Right cardiac atrium (tissue), 5 donors: ENCODE measurements around the gene PTPN18. TPM values are rescaled to one million over a fixed set of nuclear protein-coding genes. Genes with fewer than 3 reads are reported as not detected.
A peak's percentile ranks its signal among the peaks of the same experiment; 100 is the strongest.

Experiments used
- ATAC-seq, 2 donors: fragments of 200-7000 bp; cut with Tn5 transposase; one replicate each; pipeline versions ENCODE4 v1.8.0 to v1.9.1; 2020; ENCODE audit warnings: moderate library complexity in 2 of 2, mild to moderate bottlenecking in 1 of 2
- DNase-seq, 3 donors: peaks; one replicate each; pipeline ENCODE4 v3.0.0-alpha.2; 2020
- H3K27ac ChIP-seq: one replicate; pipeline ENCODE4 v1.5.1; 2013; ENCODE audit warnings: mild to moderate bottlenecking, low read length, control low read depth, moderate library complexity
- H3K27me3 ChIP-seq: one replicate; pipeline ENCODE4 v1.6.1; 2013; ENCODE audit not compliant: control insufficient read depth, insufficient read depth
- H3K4me1 ChIP-seq: one replicate; pipeline ENCODE4 v1.6.1; 2013; ENCODE audit warnings: low read length; ENCODE audit not compliant: control insufficient read depth, insufficient read depth
- H3K4me3 ChIP-seq: one replicate; pipeline ENCODE4 v1.5.1; 2013; ENCODE audit warnings: low read length, control low read depth
- H3K9me3 ChIP-seq: one replicate; pipeline ENCODE4 v1.6.1; 2013; ENCODE audit warnings: low read length; ENCODE audit not compliant: control insufficient read depth
- WGBS: extraction: QIAGEN DNeasy Blood & Tissue Kit; methylation state at CpG from one replicate; pipeline ENCODE4 v1.1.7; 2013; 5-methylcytosine and 5-hydroxymethylcytosine counted together
- intact Hi-C, 4 donors: fragments of 100-400 bp; cut with DNase I; formaldehyde crosslinking; loops; one replicate each; pipeline versions ENCODE4 v1.11.0 to v1.14.0; 2022 to 2023
- long read RNA-seq, 4 donors: library from polyadenylated mRNA; unstranded; transcript quantifications; one replicate each; pipeline ENCODE4 v2.0.0, GENCODE V29; 2020 to 2021
- polyA plus RNA-seq: library from polyadenylated mRNA; stranded (reverse); fragments of 200-250 nt; gene quantifications from one replicate; pipeline ENCODE4 v1.2.3, GENCODE V29; 2013
- total RNA-seq, 4 donors: library from RNA; stranded (reverse); fragmentation: NEBNext Ultra II Directional; extraction: Animal tissue kit (Norgen Biotek cat#: 25700); gene quantifications; one replicate each; pipeline ENCODE4 v1.2.1, GENCODE V29; 2021
- donor health status: healthy with polysubstance abuse.
- donor health status: DM: no; HTN: yes; CAD: no.
- donor health status: DM: no; HTN: no; CAD: no.
- donor health status: DM: no; HTN: yes; CAD: no; lungs with severe emphysema.
- donor health status: DM: yes; HTN: yes; CAD: no.

The PTPN18 gene, protein sequence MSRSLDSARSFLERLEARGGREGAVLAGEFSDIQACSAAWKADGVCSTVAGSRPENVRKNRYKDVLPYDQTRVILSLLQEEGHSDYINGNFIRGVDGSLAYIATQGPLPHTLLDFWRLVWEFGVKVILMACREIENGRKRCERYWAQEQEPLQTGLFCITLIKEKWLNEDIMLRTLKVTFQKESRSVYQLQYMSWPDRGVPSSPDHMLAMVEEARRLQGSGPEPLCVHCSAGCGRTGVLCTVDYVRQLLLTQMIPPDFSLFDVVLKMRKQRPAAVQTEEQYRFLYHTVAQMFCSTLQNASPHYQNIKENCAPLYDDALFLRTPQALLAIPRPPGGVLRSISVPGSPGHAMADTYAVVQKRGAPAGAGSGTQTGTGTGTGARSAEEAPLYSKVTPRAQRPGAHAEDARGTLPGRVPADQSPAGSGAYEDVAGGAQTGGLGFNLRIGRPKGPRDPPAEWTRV
- 10 to 100 TPM; 22.9 to 26.0 (median 24.8) TPM for total RNA-seq
- 16.4 TPM for polyA plus RNA-seq
- long read RNA-seq, donor 1, transcript PTPN18-211 (3 exons, 1,394 nt), result major isoform, 6 of 23 reads
- long read RNA-seq, donor 1, partial matches to known transcripts, result 1 of 23 reads
- long read RNA-seq, donor 1, other reads (novel, unspliced or antisense), result 10 of 23 reads
- long read RNA-seq, donor 2, transcript PTPN18-211 (3 exons, 1,394 nt), result major isoform, 5 of 14 reads
- long read RNA-seq, donor 2, partial matches to known transcripts, result 1 of 14 reads
- long read RNA-seq, donor 2, other reads (novel, unspliced or antisense), result 6 of 14 reads
- long read RNA-seq, donor 3, transcript PTPN18-207 (2 exons, 1,717 nt), result major isoform, 6 of 11 reads
- long read RNA-seq, donor 3, partial matches to known transcripts, result 4 of 11 reads
- long read RNA-seq, donor 3, other reads (novel, unspliced or antisense), result 1 of 11 reads
- long read RNA-seq, donor 4, transcript PTPN18-211 (3 exons, 1,394 nt), result major isoform, 5 of 11 reads
- long read RNA-seq, donor 4, partial matches to known transcripts, result 0 of 11 reads
- long read RNA-seq, donor 4, other reads (novel, unspliced or antisense), result 5 of 11 reads

- Histone ChIP-seq H3K27me3 (no peaks in the 10 kb centered on the region), H3K27ac (peak within 1 kb of the TSS; percentile 61), H3K4me1 (peaks cover 2% of the 10 kb centered on the region), H3K4me3 (peak within 1 kb of the TSS; percentile 68), H3K9me3 (no peaks in the 10 kb centered on the region)
- under 1% methylated on average over 107 of the region's 107 CpGs for whole genome bisulfite sequencing
- intact Hi-C loops, result no loop called here
- DNase-seq (peak; percentile 94 to 98 (median 97)), ATAC-seq (peak; percentile 98)
Observed at GRCh38 chr2:130355578-130356431, at the start of gene PTPN18. TSS of gene PTPN18 (plus strand) at chr2:130356056. CDS start at chr2:130356108, 52 bp downstream.

- H3K9me3 ChIP-seq, result no peaks in the 10 kb centered on the region
- no peaks in the 10 kb centered on the region for H3K4me1 ChIP-seq
- H3K4me3 ChIP-seq, result no peak overlapping the region
- DNase-seq (no peak), ATAC-seq (no peak)
- WGBS, result 86% methylated on average over 4 of the region's 4 CpGs
- H3K27me3 ChIP-seq, result no peaks in the 10 kb centered on the region
- intact Hi-C loops, result no loop called here
- no peak overlapping the region for H3K27ac ChIP-seq
Observed at GRCh38 chr2:130307850-130308249, 48.0 kb upstream of the PTPN18 start.

- H3K27ac ChIP-seq, result no peak overlapping the region
- H3K27me3 ChIP-seq, result no peaks in the 10 kb centered on the region
- intact Hi-C loops, result no loop called here
- DNase-seq (no peak), ATAC-seq (no peak)
- H3K9me3 ChIP-seq, result no peaks in the 10 kb centered on the region
- H3K4me1 ChIP-seq, result no peaks in the 10 kb centered on the region
- no peak overlapping the region for H3K4me3 ChIP-seq
Observed at GRCh38 chr2:130310881-130311280, 45.0 kb upstream of the PTPN18 start.

DNA sequence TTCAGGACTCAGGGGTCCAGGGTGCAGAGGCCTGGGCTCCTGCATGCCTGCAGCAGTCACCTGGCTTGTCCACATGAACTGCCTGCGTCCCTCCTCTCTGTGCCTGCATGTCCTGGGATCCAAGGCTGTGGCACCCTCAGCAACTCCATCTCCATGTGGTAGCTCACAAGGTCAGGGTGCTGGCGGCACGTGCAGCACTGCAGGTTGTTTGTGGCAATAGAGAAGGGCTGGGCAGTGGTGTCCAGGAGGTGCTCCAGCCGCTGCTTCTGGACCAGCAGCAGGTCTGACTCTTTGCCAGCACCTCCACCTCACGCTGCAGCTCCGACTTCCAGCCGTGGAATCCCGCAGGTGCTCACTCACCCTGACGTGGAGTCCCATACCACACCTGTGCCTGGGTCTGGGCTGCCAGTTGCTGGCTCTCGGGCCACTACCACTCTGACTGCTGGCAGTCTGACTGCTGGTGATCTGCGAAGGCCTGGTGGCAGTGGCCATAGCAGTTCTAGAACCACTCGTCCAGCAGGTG, 42.0 kb upstream of the PTPN18 start:
- no peak overlapping the region for H3K27ac ChIP-seq
- 80% methylated on average over 12 of the region's 12 CpGs for WGBS
- H3K4me3 ChIP-seq, result no peak overlapping the region
- DNase-seq (no peak), ATAC-seq (no peak)
- H3K4me1 ChIP-seq, result no peaks in the 10 kb centered on the region
- intact Hi-C loops, result no loop called here
- H3K27me3 ChIP-seq, result no peaks in the 10 kb centered on the region
- no peaks in the 10 kb centered on the region for H3K9me3 ChIP-seq

DNA sequence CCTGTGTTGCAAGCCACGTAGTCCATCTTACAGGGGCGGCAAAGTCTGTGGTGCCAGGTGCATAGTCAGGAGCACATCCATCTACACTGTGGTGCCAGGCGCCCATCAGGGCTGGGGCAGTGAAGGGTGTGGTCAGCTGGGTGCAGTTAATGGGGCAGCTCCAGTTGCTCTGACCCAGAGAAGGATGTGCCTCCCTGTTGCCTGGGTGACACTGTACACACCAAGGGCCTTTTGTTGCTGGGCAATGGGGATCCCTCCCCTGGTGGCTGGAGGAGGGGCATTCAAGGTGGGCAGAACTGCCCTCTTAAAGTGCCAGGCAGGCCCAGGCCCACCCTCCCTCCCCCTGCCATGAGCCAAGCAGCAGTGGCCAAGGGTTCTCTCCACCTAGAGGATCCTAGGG, 41.5 kb upstream of the PTPN18 start:
- DNase-seq, result no peak
- H3K4me3 ChIP-seq, result no peak overlapping the region
- H3K9me3 ChIP-seq, result no peaks in the 10 kb centered on the region
- H3K4me1 ChIP-seq, result no peaks in the 10 kb centered on the region
- no peak overlapping the region for H3K27ac ChIP-seq
- H3K27me3 ChIP-seq, result no peaks in the 10 kb centered on the region
- no peak for ATAC-seq
- intact Hi-C loops, result no loop called here
- 81% methylated on average over 3 of the region's 3 CpGs for WGBS

- ATAC-seq, result no peak
- H3K9me3 ChIP-seq, result no peaks in the 10 kb centered on the region
- WGBS, result 4% methylated on average over 1 of the region's 1 CpG
Observed at GRCh38 chr2:130316596-130316995, 39.3 kb upstream of the PTPN18 start.

GRCh38 chr2:130318906-130319305, 37.0 kb upstream of the PTPN18 start:
- no peaks in the 10 kb centered on the region for H3K4me1 ChIP-seq
- WGBS, result 87% methylated on average over 7 of the region's 7 CpGs
- peaks cover 3% of the 10 kb centered on the region for H3K27me3 ChIP-seq
- DNase-seq (no peak), ATAC-seq (no peak)
- intact Hi-C loops, result no loop called here
- no peak overlapping the region for H3K4me3 ChIP-seq
- H3K9me3 ChIP-seq, result no peaks in the 10 kb centered on the region
- H3K27ac ChIP-seq, result no peak overlapping the region

More at GRCh38 chr2:130316596-130316995, 39.3 kb upstream of the PTPN18 start:
- Histone ChIP-seq H3K27ac (no peak overlapping the region), H3K27me3 (no peaks in the 10 kb centered on the region), H3K4me3 (no peak overlapping the region), H3K4me1 (no peaks in the 10 kb centered on the region)
- intact Hi-C loops, result no loop called here
- DNase-seq, result no peak

DNA sequence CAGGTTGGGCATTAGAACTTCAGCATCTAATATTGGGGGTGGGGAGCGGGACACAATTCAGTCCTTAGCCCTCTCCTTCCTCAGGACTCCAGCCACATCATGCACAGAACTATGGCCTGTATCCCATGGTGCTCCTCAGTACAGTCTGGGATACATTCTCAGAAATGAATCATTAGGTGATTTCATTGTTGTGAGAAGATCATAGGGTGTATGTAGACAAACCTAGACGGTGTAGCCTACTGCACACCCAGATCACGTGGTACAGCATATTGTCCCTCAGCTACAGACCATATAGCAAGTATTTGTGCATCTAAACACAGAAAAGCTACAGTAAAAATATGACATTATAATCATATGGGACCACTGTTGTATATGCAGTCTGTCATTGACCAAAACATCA, 36.3 kb upstream of the PTPN18 start:
- ATAC-seq, result no peak
- Histone ChIP-seq H3K27ac (no peak overlapping the region), H3K27me3 (peaks cover 3% of the 10 kb centered on the region), H3K4me1 (no peaks in the 10 kb centered on the region), H3K9me3 (no peaks in the 10 kb centered on the region), H3K4me3 (no peak overlapping the region)
- intact Hi-C loops, result no loop called here
- WGBS, result 82% methylated on average over 3 of the region's 3 CpGs
- no peak for DNase-seq

GRCh38 chr2:130327703-130328527, 27.9 kb upstream of the PTPN18 start:
- DNase-seq, result peak in 1 of 3 donors; percentile 61
- H3K9me3 ChIP-seq, result no peaks in the 10 kb centered on the region
- peak in 1 of 2 donors; percentile 26 for ATAC-seq
- no peak overlapping the region for H3K4me3 ChIP-seq
- intact Hi-C loops, result no loop called here
- H3K4me1 ChIP-seq, result no peaks in the 10 kb centered on the region
- no peak overlapping the region for H3K27ac ChIP-seq
- peaks cover 3% of the 10 kb centered on the region for H3K27me3 ChIP-seq
- WGBS, result 71% methylated on average over 43 of the region's 43 CpGs

GRCh38 chr2:130328710-130329109, 27.1 kb upstream of the PTPN18 start:
- intact Hi-C loops, result no loop called here
- 41% methylated on average over 2 of the region's 2 CpGs for WGBS
- Histone ChIP-seq H3K4me1 (no peaks in the 10 kb centered on the region), H3K27me3 (peaks cover 1% of the 10 kb centered on the region), H3K4me3 (no peak overlapping the region), H3K27ac (no peak overlapping the region), H3K9me3 (no peaks in the 10 kb centered on the region)
- DNase-seq, result no peak
- ATAC-seq, result no peak
